Endothelial cell of umbilical vein (primary cell): ENCODE measurements around the gene IL17REL. TPM values are rescaled to one million over a fixed set of nuclear protein-coding genes. Genes with fewer than 3 reads are reported as not detected.

Source experiments
- BruUV-seq: library from RNA; stranded (reverse); fragments of 400-500 nt; replicated peaks from 2 replicates; lab custom pipeline; 2021; lab: Mats Ljungman, UMichigan
- CTCF ChIA-PET: fragments of 300-600, 350-600 bp; sonication (Branson Sonifier 250); formaldehyde crosslinking; loops from one replicate; lab custom pipeline; 2021; ENCODE audit warnings: antibody characterized with exemption, inconsistent platforms; lab: Charles Lee
- POLR2A ChIA-PET: fragments of 300-600, 350-600 bp; sonication (Branson Sonifier 250); formaldehyde crosslinking; loops from one replicate; lab custom pipeline; 2021; ENCODE audit warnings: antibody characterized with exemption, inconsistent platforms; lab: Charles Lee
- DNase-seq: peaks from one replicate; pipeline ENCODE4 v3.0.0-alpha.2; 2011; ENCODE audit warnings: low read depth, low spot score
- FAIRE-seq: peaks from 2 replicates; lab custom pipeline; 2011; peaks lifted over from hg19 to GRCh38; lab: Jason Lieb, UNC
- H2AFZ ChIP-seq: 2 replicates; pipeline ENCODE4 v1.6.0; 2012; ENCODE audit warnings: low read depth, low read length, control low read depth, inconsistent platforms
- H3K27ac ChIP-seq: 2 replicates; pipeline ENCODE4 v1.5.1; 2011; ENCODE audit warnings: low read depth, mild to moderate bottlenecking, control low read depth, low read length, moderate library complexity; ENCODE audit not compliant: insufficient read depth
- H3K27me3 ChIP-seq, 2 experiments: 2 replicates each; pipeline versions ENCODE4 v1.6.0 to v1.6.1; 2011; ENCODE audit warnings: low read length in 2 of 2, mixed read lengths in 1 of 2; ENCODE audit not compliant: control insufficient read depth in 2 of 2, insufficient read depth in 2 of 2
- H3K36me3 ChIP-seq, 2 experiments: 2 replicates in 1 of 2; 3 replicates in 1 of 2; pipeline ENCODE4 v1.5.1; 2011; ENCODE audit warnings: low read length in 2 of 2, mild to moderate bottlenecking in 1 of 2, moderate library complexity in 1 of 2; ENCODE audit not compliant: control insufficient read depth in 2 of 2, insufficient read depth in 2 of 2; ENCODE audit errors: extremely low read depth in 1 of 2
- H3K4me1 ChIP-seq: 3 replicates; pipeline ENCODE4 v1.5.1; 2011; ENCODE audit warnings: mild to moderate bottlenecking, low read length; ENCODE audit not compliant: control insufficient read depth, insufficient read depth; ENCODE audit errors: extremely low read depth
- H3K4me2 ChIP-seq: 2 replicates; pipeline ENCODE4 v1.6.1; 2011; ENCODE audit warnings: low read length, control low read depth, mixed read lengths; ENCODE audit not compliant: insufficient read depth
- H3K4me3 ChIP-seq, 3 experiments: fragments of 200-600 bp in 1 of 3; sonication (generic), shearing (Covaris generic) in 1 of 3; replicated peaks in 1 of 3; 2 replicates each; pipeline ENCODE4 v1.5.1; 2011 to 2016; ENCODE audit warnings: control low read depth in 3 of 3, low read length in 3 of 3, mild to moderate bottlenecking in 2 of 3, inconsistent platforms in 1 of 3, low read depth in 1 of 3, moderate library complexity in 1 of 3; ENCODE audit not compliant: insufficient read depth in 1 of 3
- H3K79me2 ChIP-seq: 2 replicates; pipeline ENCODE4 v1.6.0; 2012; ENCODE audit warnings: low read length, inconsistent platforms; ENCODE audit not compliant: control insufficient read depth, insufficient read depth
- H3K9ac ChIP-seq: replicated peaks from 2 replicates; pipeline ENCODE3; 2011; ENCODE audit warnings: low read length, control low read depth; ENCODE audit not compliant: insufficient read depth; ENCODE audit errors: extremely low read depth
- H3K9me1 ChIP-seq: replicated peaks from 3 replicates; pipeline ENCODE4 v1.6.0; 2011; ENCODE audit warnings: mild to moderate bottlenecking, low read length; ENCODE audit not compliant: control insufficient read depth, insufficient read depth; ENCODE audit errors: extremely low read depth
- H3K9me3 ChIP-seq: replicated peaks from 2 replicates; pipeline ENCODE4 v1.5.1; 2012; ENCODE audit warnings: low read length, inconsistent platforms; ENCODE audit not compliant: control insufficient read depth, insufficient read depth
- H4K20me1 ChIP-seq: replicated peaks from 2 replicates; pipeline ENCODE3; 2011; ENCODE audit warnings: mild to moderate bottlenecking, low read length; ENCODE audit not compliant: control insufficient read depth, insufficient read depth; ENCODE audit errors: extremely low read depth
- FOS ChIP-seq: IDR thresholded peaks from 2 replicates; pipeline ENCODE4 v1.6.1; 2011; ENCODE audit warnings: mild to moderate bottlenecking, low read length, moderate library complexity, borderline replicate concordance; ENCODE audit not compliant: insufficient read depth
- POLR2A ChIP-seq: IDR thresholded peaks from 2 replicates; pipeline ENCODE4 v1.6.1; 2012; ENCODE audit warnings: low read depth, mild to moderate bottlenecking, control low read depth, low read length
- POLR2AphosphoS5 ChIP-seq: IDR thresholded peaks from 2 replicates; pipeline ENCODE4 v1.6.1; 2012; ENCODE audit warnings: low read depth, mild to moderate bottlenecking, control low read depth, low read length, moderate library complexity; ENCODE audit not compliant: insufficient read depth
- dilution Hi-C: fragments of 300-500 bp; cut with MboI; formaldehyde crosslinking; loops from one replicate; pipeline ENCODE4 v1.15.0; 2019; ENCODE audit warnings: low sequenced_read_pairs; ENCODE audit not compliant: extremely low pct_ligation_motif_present
- intact Hi-C: fragments of 100-400 bp; cut with micrococcal nuclease; formaldehyde crosslinking; loops from one replicate; pipeline ENCODE4 v1.10.0; 2022
- polyA plus RNA-seq, 4 experiments: library from polyadenylated mRNA; depleted of rRNA in 3 of 4; stranded (reverse) in 3 of 4; unstranded in 1 of 4; fragments of >200 nt; gene quantifications; 2 replicates each; pipeline versions ENCODE4 v1.2.1 to v1.2.3, GENCODE V29; 2011 to 2012; ENCODE audit warnings: missing spikeins in 1 of 4
- total RNA-seq: library from RNA; stranded (reverse); gene quantifications from 2 replicates; pipeline ENCODE4 v1.2.3, GENCODE V29; 2021
- TF ChIP-seq, protein P1 (sequence below), 2 donors: IDR thresholded peaks; 1 replicate in 1 of 2; 2 replicates in 1 of 2; pipeline ENCODE4 v1.5.1; 2011; ENCODE audit warnings: low read length in 2 of 2, mild to moderate bottlenecking in 2 of 2, moderate library complexity in 2 of 2, control low read depth in 1 of 2, inconsistent platforms in 1 of 2, low read depth in 1 of 2; ENCODE audit not compliant: insufficient read depth in 1 of 2; ENCODE audit errors: extremely low read depth in 1 of 2
- TF ChIP-seq, protein P2 (sequence below): IDR thresholded peaks from 2 replicates; pipeline ENCODE4 v1.6.1; 2011; ENCODE audit not compliant: insufficient read depth, insufficient read length

Gene IL17REL
- total and polyA plus RNA-seq, 2 donors (not counting 3 experiments of a cell fraction or from before 2014, with no cell fraction given), result 0.06 to 0.15 TPM

DNA sequence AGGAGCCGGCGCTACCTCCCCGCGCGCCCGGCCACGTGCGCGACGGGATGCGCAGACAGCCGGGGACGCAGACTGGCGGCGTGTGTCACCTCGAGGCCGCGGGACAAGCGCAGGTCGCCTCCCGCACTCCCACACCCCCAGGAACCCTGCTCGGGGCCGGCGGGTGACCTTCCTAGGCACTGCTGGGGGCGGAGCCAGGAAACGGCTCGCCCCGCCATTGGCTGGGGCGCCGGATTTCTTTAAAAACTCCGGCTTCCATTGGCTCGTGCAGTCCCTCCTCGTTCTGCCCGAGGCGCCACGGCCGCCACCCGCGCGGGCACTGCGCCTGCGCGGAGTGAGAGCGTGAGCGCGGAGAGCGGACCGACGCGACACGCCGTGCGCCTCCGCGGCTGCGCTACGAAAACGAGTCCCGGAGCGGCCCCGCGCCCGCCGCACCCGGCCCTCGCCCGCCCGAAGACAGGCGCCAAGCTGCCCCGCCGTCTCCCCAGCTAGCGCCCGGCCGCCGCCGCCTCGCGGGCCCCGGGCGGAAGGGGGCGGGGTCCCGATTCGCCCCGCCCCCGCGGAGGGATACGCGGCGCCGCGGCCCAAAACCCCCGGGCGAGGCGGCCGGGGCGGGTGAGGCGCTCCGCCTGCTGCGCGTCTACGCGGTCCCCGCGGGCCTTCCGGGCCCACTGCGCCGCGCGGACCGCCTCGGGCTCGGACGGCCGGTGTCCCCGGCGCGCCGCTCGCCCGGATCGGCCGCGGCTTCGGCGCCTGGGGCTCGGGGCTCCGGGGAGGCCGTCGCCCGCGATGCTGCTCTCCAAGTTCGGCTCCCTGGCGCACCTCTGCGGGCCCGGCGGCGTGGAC, 52.2 kb downstream of the IL17REL start, which contains the start of gene PIM3:
TSS of gene PIM3 (plus strand) at position 614 of the 846 bp plus-strand sequence. CDS start at position 790, 176 bp downstream.
- Histone ChIP-seq H3K27me3 (no peaks in the 10 kb centered on the region), H3K4me2 (peak within 1 kb of the TSS; percentile 57), H3K79me2 (peaks cover 46% of the 10 kb centered on the region), H3K4me1 (peaks cover 25% of the 10 kb centered on the region), H3K36me3 (peaks cover 19 to 31% of the 10 kb centered on the region in 2 experiments), H3K9me3 (no peaks in the 10 kb centered on the region), H3K9ac (peak within 1 kb of the TSS; percentile 84), H3K9me1 (no peaks in the 10 kb centered on the region), H4K20me1 (no peaks in the 10 kb centered on the region), H3K27ac (peak within 1 kb of the TSS; percentile 80), H3K4me3 (peak within 1 kb of the TSS; percentile 52 to 80 (median 59)), H2AFZ (peak within 1 kb of the TSS; percentile 50)
- FAIRE-seq (peak; percentile 91), DNase-seq (peak; percentile 97)
- ChIA-PET POLR2A (interaction anchor here (0.9 to 1.8 kb wide), 3 partner anchors 10 to 24 kb away, joined by 3 to 14 read pairs (median 3); no protein-coding TSS in a partner anchor), CTCF (interaction anchor here (0.9 to 3.7 kb wide), 3 partner anchors 9 to 30 kb away, joined by 3 to 32 read pairs (median 3); no protein-coding TSS in a partner anchor)
- intact Hi-C loops, result loop anchor here (1.0 kb wide), 2 partner anchors 24 to 42 kb away; partner anchors contain the start of genes ALG12 and CRELD2
- dilution Hi-C loops, result no loop called here
- BruUV-seq, result no TSS peak
- TF ChIP-seq, protein P1, sequence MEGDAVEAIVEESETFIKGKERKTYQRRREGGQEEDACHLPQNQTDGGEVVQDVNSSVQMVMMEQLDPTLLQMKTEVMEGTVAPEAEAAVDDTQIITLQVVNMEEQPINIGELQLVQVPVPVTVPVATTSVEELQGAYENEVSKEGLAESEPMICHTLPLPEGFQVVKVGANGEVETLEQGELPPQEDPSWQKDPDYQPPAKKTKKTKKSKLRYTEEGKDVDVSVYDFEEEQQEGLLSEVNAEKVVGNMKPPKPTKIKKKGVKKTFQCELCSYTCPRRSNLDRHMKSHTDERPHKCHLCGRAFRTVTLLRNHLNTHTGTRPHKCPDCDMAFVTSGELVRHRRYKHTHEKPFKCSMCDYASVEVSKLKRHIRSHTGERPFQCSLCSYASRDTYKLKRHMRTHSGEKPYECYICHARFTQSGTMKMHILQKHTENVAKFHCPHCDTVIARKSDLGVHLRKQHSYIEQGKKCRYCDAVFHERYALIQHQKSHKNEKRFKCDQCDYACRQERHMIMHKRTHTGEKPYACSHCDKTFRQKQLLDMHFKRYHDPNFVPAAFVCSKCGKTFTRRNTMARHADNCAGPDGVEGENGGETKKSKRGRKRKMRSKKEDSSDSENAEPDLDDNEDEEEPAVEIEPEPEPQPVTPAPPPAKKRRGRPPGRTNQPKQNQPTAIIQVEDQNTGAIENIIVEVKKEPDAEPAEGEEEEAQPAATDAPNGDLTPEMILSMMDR (IDR thresholded peaks at IDR 0.05; ENCODE audit: extremely low read depth in 1 of 2, insufficient read depth in 1 of 2, low read depth in 1 of 2, low read length in 2 of 2), result no peak
- TF ChIP-seq FOS (peak; percentile 7), POLR2A (peak; percentile 96), POLR2AphosphoS5 (peak; percentile 98)
- TF ChIP-seq, protein P2, sequence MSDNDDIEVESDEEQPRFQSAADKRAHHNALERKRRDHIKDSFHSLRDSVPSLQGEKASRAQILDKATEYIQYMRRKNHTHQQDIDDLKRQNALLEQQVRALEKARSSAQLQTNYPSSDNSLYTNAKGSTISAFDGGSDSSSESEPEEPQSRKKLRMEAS, result peak; percentile 59
